ENCODE results near the gene EPB41L3.

The EPB41L3 gene

GRCh38 chr18:5516841-5517240 is 27.0 kb downstream of the EPB41L3 start:
- no peaks in the 10 kb centered on the region for H3K36me3 ChIP-seq (ENCODE audit: insufficient read depth, low read length)
- H3K4me1 ChIP-seq (ENCODE audit: insufficient read depth, low read length, severe bottlenecking), result no peaks in the 10 kb centered on the region
- H3K9me2 ChIP-seq (ENCODE audit: low read depth, low read length), result no peaks in the 10 kb centered on the region
- no peaks in the 10 kb centered on the region for H3K9me3 ChIP-seq (ENCODE audit: low read length)
- H2AFZ ChIP-seq (ENCODE audit: low read length), result no peak overlapping the region
- no peaks in the 10 kb centered on the region for H3F3A ChIP-seq (ENCODE audit: insufficient read depth, low read length)
- no peak overlapping the region for H3K9ac ChIP-seq (ENCODE audit: low read length)
- no peak overlapping the region for H3K4me3 ChIP-seq (ENCODE audit: low read depth, low read length, poor library complexity, severe bottlenecking)
- H3K4me2 ChIP-seq (ENCODE audit: low read length), result no peak overlapping the region
- no peaks in the 10 kb centered on the region for H3K27me3 ChIP-seq (ENCODE audit: insufficient read depth, low read length)
- no peaks in the 10 kb centered on the region for H4K20me1 ChIP-seq (ENCODE audit: insufficient read depth, low read length)
- H3K27ac ChIP-seq (ENCODE audit: low read depth, low read length, poor library complexity, severe bottlenecking), result no peak overlapping the region
- H3K79me2 ChIP-seq (ENCODE audit: insufficient read depth, low read length), result no peaks in the 10 kb centered on the region
- TF ChIP-seq CTCF (IDR thresholded peaks at IDR 0.05; ENCODE audit: low read length) (no peak), EZH2 (IDR thresholded peaks at IDR 0.05; ENCODE audit: borderline replicate concordance, low read length) (no peak)

- Histone ChIP-seq H3K27ac (ENCODE audit: low read depth, low read length, poor library complexity, severe bottlenecking) (no peak overlapping the region), H3K9ac (ENCODE audit: low read length) (no peak overlapping the region), H4K20me1 (ENCODE audit: insufficient read depth, low read length) (no peaks in the 10 kb centered on the region), H3K79me2 (ENCODE audit: insufficient read depth, low read length) (no peaks in the 10 kb centered on the region), H3K4me3 (ENCODE audit: low read depth, low read length, poor library complexity, severe bottlenecking) (no peak overlapping the region), H3K9me2 (ENCODE audit: low read depth, low read length) (no peaks in the 10 kb centered on the region), H2AFZ (ENCODE audit: low read length) (no peak overlapping the region), H3K4me1 (ENCODE audit: insufficient read depth, low read length, severe bottlenecking) (no peaks in the 10 kb centered on the region), H3K36me3 (ENCODE audit: insufficient read depth, low read length) (no peaks in the 10 kb centered on the region), H3K27me3 (ENCODE audit: insufficient read depth, low read length) (no peaks in the 10 kb centered on the region), H3K4me2 (ENCODE audit: low read length) (no peak overlapping the region), H3F3A (ENCODE audit: insufficient read depth, low read length) (no peaks in the 10 kb centered on the region), H3K9me3 (ENCODE audit: low read length) (no peaks in the 10 kb centered on the region)
- no peak for TF ChIP-seq EZH2 (IDR thresholded peaks at IDR 0.05; ENCODE audit: borderline replicate concordance, low read length)
- no peak for TF ChIP-seq CTCF (IDR thresholded peaks at IDR 0.05; ENCODE audit: low read length)
Observed at GRCh38 chr18:5515011-5515784, 28.6 kb downstream of the EPB41L3 start.

- no peaks in the 10 kb centered on the region for H3K36me3 ChIP-seq (ENCODE audit: insufficient read depth, low read length)
- no peaks in the 10 kb centered on the region for H3K9me2 ChIP-seq (ENCODE audit: low read depth, low read length)
- no peak overlapping the region for H2AFZ ChIP-seq (ENCODE audit: low read length)
- H3K9me3 ChIP-seq (ENCODE audit: low read length), result no peaks in the 10 kb centered on the region
- no peak overlapping the region for H3K27ac ChIP-seq (ENCODE audit: low read depth, low read length, poor library complexity, severe bottlenecking)
- no peaks in the 10 kb centered on the region for H3K4me1 ChIP-seq (ENCODE audit: insufficient read depth, low read length, severe bottlenecking)
- no peak overlapping the region for H3K9ac ChIP-seq (ENCODE audit: low read length)
- TF ChIP-seq CTCF (IDR thresholded peaks at IDR 0.05; ENCODE audit: low read length), result no peak
- no peak for TF ChIP-seq EZH2 (IDR thresholded peaks at IDR 0.05; ENCODE audit: borderline replicate concordance, low read length)
- H3K79me2 ChIP-seq (ENCODE audit: insufficient read depth, low read length), result no peaks in the 10 kb centered on the region
- no peaks in the 10 kb centered on the region for H3F3A ChIP-seq (ENCODE audit: insufficient read depth, low read length)
- H3K27me3 ChIP-seq (ENCODE audit: insufficient read depth, low read length), result no peaks in the 10 kb centered on the region
- no peaks in the 10 kb centered on the region for H4K20me1 ChIP-seq (ENCODE audit: insufficient read depth, low read length)
- no peak overlapping the region for H3K4me2 ChIP-seq (ENCODE audit: low read length)
- no peak overlapping the region for H3K4me3 ChIP-seq (ENCODE audit: low read depth, low read length, poor library complexity, severe bottlenecking)
Observed at GRCh38 chr18:5513947-5514346, 29.9 kb downstream of the EPB41L3 start.

All from OCI-LY1 (cell line).